Measurements from ENCODE around the gene SMC1B. TPM values are rescaled to one million over a fixed set of nuclear protein-coding genes. Genes with fewer than 3 reads are reported as not detected.
"Not testable (repeated sequence)": the region's sequence is repeated elsewhere in the genome, so short reads cannot be mapped to it uniquely, and the experiment has no call there.

The SMC1B gene
- total RNA-seq, 2 experiments from 2014 or later = 0.50 to 0.81 TPM

GRCh38 chr22:45330548-45330947, 82.9 kb downstream of the SMC1B start:
- H3K27ac Mint-ChIP-seq = no peak overlapping the region
- H3K36me3 Mint-ChIP-seq (ENCODE audit: low read depth) = peaks cover 53% of the 10 kb centered on the region
- H3K4me3 Mint-ChIP-seq = no peak overlapping the region
- peaks cover 10% of the 10 kb centered on the region for H3K4me1 Mint-ChIP-seq
- ChIA-PET CTCF (no interaction called here), POLR2A (no interaction called here)
- DNase-seq = no peak
- H3K9me3 Mint-ChIP-seq = no peaks in the 10 kb centered on the region
- H3K27me3 Mint-ChIP-seq = no peaks in the 10 kb centered on the region

- no peak for DNase-seq
- Mint-ChIP-seq H3K4me1 (peaks cover 7% of the 10 kb centered on the region), H3K36me3 (ENCODE audit: low read depth) (peaks cover 55% of the 10 kb centered on the region), H3K4me3 (no peak overlapping the region), H3K27me3 (no peaks in the 10 kb centered on the region), H3K9me3 (no peaks in the 10 kb centered on the region), H3K27ac (no peak overlapping the region)
- POLR2A ChIA-PET = no interaction called here
- CTCF ChIA-PET = no interaction called here
Observed at GRCh38 chr22:45329530-45329936, 83.9 kb downstream of the SMC1B start.

- ChIA-PET CTCF (no interaction called here), POLR2A (interaction anchor here (0.6 kb wide), 1 partner anchor 1290 kb away, joined by 3 read pairs; no protein-coding TSS in a partner anchor)
- no peaks in the 10 kb centered on the region for H3K27me3 Mint-ChIP-seq
- no peak overlapping the region for H3K4me3 Mint-ChIP-seq
- peak overlapping the region; percentile 40 for H3K27ac Mint-ChIP-seq
- peaks cover 55% of the 10 kb centered on the region for H3K36me3 Mint-ChIP-seq (ENCODE audit: low read depth)
- H3K9me3 Mint-ChIP-seq = no peaks in the 10 kb centered on the region
- peaks cover 2% of the 10 kb centered on the region for H3K4me1 Mint-ChIP-seq
- no peak for DNase-seq
Observed at GRCh38 chr22:45328822-45329529, 84.4 kb downstream of the SMC1B start.

- POLR2A ChIA-PET, H3K27ac Mint-ChIP-seq, DNase-seq, H3K9me3 Mint-ChIP-seq, H3K4me1 Mint-ChIP-seq, H3K27me3 Mint-ChIP-seq, H3K4me3 Mint-ChIP-seq, CTCF ChIA-PET: not testable (repeated sequence)
- H3K36me3 Mint-ChIP-seq (ENCODE audit: low read depth) = peaks cover 60% of the 10 kb centered on the region
Observed at GRCh38 chr22:45328261-45328660, 85.1 kb downstream of the SMC1B start.

- no peak for DNase-seq
- ChIA-PET POLR2A (interaction anchor here (1.0 kb wide), 1 partner anchor 10 kb away, joined by 3 read pairs; no protein-coding TSS in a partner anchor), CTCF (no interaction called here)
- Mint-ChIP-seq H3K27ac (no peak overlapping the region), H3K36me3 (ENCODE audit: low read depth) (peaks cover 50% of the 10 kb centered on the region), H3K9me3 (no peaks in the 10 kb centered on the region), H3K4me3 (no peak overlapping the region), H3K4me1 (peaks cover 29% of the 10 kb centered on the region), H3K27me3 (no peaks in the 10 kb centered on the region)
Observed at GRCh38 chr22:45324311-45324711, 89.1 kb downstream of the SMC1B start.

GRCh38 chr22:45323695-45324094, 89.7 kb downstream of the SMC1B start:
- peaks cover 35% of the 10 kb centered on the region for H3K4me1 Mint-ChIP-seq
- peaks cover 49% of the 10 kb centered on the region for H3K36me3 Mint-ChIP-seq (ENCODE audit: low read depth)
- H3K27me3 Mint-ChIP-seq = no peaks in the 10 kb centered on the region
- no peak for DNase-seq
- POLR2A ChIA-PET = interaction anchor here (1.0 to 1.2 kb wide), 2 partner anchors 10 to 91 kb away, joined by 3 read pairs; no protein-coding TSS in a partner anchor
- no peaks in the 10 kb centered on the region for H3K9me3 Mint-ChIP-seq
- peak overlapping the region; percentile 66 for H3K27ac Mint-ChIP-seq
- no peak overlapping the region for H3K4me3 Mint-ChIP-seq
- CTCF ChIA-PET = no interaction called here

GRCh38 chr22:45322873-45323525, 90.4 kb downstream of the SMC1B start:
- Mint-ChIP-seq H3K4me3 (no peak overlapping the region), H3K9me3 (no peaks in the 10 kb centered on the region), H3K4me1 (peaks cover 41% of the 10 kb centered on the region), H3K27me3 (no peaks in the 10 kb centered on the region), H3K36me3 (ENCODE audit: low read depth) (peaks cover 49% of the 10 kb centered on the region), H3K27ac (peak overlapping the region; percentile 66)
- DNase-seq = no peak
- CTCF ChIA-PET = no interaction called here
- POLR2A ChIA-PET = interaction anchor here (1.2 kb wide), 1 partner anchor 91 kb away, joined by 3 read pairs; no protein-coding TSS in a partner anchor

GRCh38 chr22:45321827-45322226, 91.6 kb downstream of the SMC1B start:
- H3K27me3 Mint-ChIP-seq = no peaks in the 10 kb centered on the region
- H3K27ac Mint-ChIP-seq = no peak overlapping the region
- peaks cover 52% of the 10 kb centered on the region for H3K4me1 Mint-ChIP-seq
- H3K9me3 Mint-ChIP-seq = no peaks in the 10 kb centered on the region
- no peak overlapping the region for H3K4me3 Mint-ChIP-seq
- ChIA-PET CTCF (no interaction called here), POLR2A (no interaction called here)
- DNase-seq = no peak
- H3K36me3 Mint-ChIP-seq (ENCODE audit: low read depth) = peaks cover 41% of the 10 kb centered on the region

- Mint-ChIP-seq H3K36me3 (ENCODE audit: low read depth) (peaks cover 38% of the 10 kb centered on the region), H3K27ac (peak overlapping the region; percentile 97), H3K4me1 (peaks cover 66% of the 10 kb centered on the region), H3K4me3 (peak overlapping the region; percentile 79), H3K9me3 (no peaks in the 10 kb centered on the region), H3K27me3 (no peaks in the 10 kb centered on the region)
- ChIA-PET POLR2A (interaction anchor here (3.8 kb wide), 1 partner anchor 11 kb away, joined by 42 read pairs; the partner anchor contains the start of gene FAM118A), CTCF (no interaction called here)
- no peak for DNase-seq
Observed at GRCh38 chr22:45320357-45320976, 92.9 kb downstream of the SMC1B start.

GRCh38 chr22:45319324-45319685, 94.1 kb downstream of the SMC1B start:
- POLR2A ChIA-PET = interaction anchor here (1.2 to 3.8 kb wide), 5 partner anchors 10 to 94 kb away, joined by 3 to 42 read pairs (median 6); partner anchors contain the start of genes FAM118A, RIBC2 and SMC1B
- Mint-ChIP-seq H3K27ac (peak overlapping the region; percentile 97), H3K4me1 (peaks cover 76% of the 10 kb centered on the region), H3K36me3 (ENCODE audit: low read depth) (peaks cover 29% of the 10 kb centered on the region), H3K4me3 (peak overlapping the region; percentile 79), H3K27me3 (no peaks in the 10 kb centered on the region), H3K9me3 (no peaks in the 10 kb centered on the region)
- CTCF ChIA-PET = interaction anchor here (1.0 kb wide), 1 partner anchor 48 kb away, joined by 3 read pairs; no protein-coding TSS in a partner anchor
- DNase-seq = peak; percentile 30

- ChIA-PET POLR2A (interaction anchor here (0.9 to 3.8 kb wide), 8 partner anchors 9 to 153 kb away, joined by 3 to 42 read pairs (median 4); partner anchors contain the start of genes FAM118A, RIBC2 and SMC1B), CTCF (interaction anchor here (1.0 to 1.5 kb wide), 2 partner anchors 47 to 114 kb away, joined by 3 read pairs; no protein-coding TSS in a partner anchor)
- H3K36me3 Mint-ChIP-seq (ENCODE audit: low read depth) = peaks cover 23% of the 10 kb centered on the region
- no peaks in the 10 kb centered on the region for H3K27me3 Mint-ChIP-seq
- peak overlapping the region; percentile 79 for H3K4me3 Mint-ChIP-seq
- H3K27ac Mint-ChIP-seq = peak overlapping the region; percentile 97
- H3K4me1 Mint-ChIP-seq = peaks cover 77% of the 10 kb centered on the region
- peak; percentile 58 for DNase-seq
- no peaks in the 10 kb centered on the region for H3K9me3 Mint-ChIP-seq
Observed at GRCh38 chr22:45318558-45319323, 94.7 kb downstream of the SMC1B start.

GRCh38 chr22:45318168-45318557, 95.2 kb downstream of the SMC1B start:
- H3K27ac Mint-ChIP-seq = peak overlapping the region; percentile 97
- CTCF ChIA-PET = interaction anchor here (0.9 to 1.5 kb wide), 3 partner anchors 10 to 115 kb away, joined by 3 to 4 read pairs (median 3); no protein-coding TSS in a partner anchor
- POLR2A ChIA-PET = interaction anchor here (0.9 to 3.8 kb wide), 9 partner anchors 9 to 155 kb away, joined by 3 to 42 read pairs (median 4); partner anchors contain the start of genes FAM118A, NUP50, RIBC2 and SMC1B

More at GRCh38 chr22:45318168-45318557, 95.2 kb downstream of the SMC1B start:
- DNase-seq = peak; percentile 89
- H3K4me3 Mint-ChIP-seq = peak overlapping the region; percentile 79
- H3K9me3 Mint-ChIP-seq = no peaks in the 10 kb centered on the region
- no peaks in the 10 kb centered on the region for H3K27me3 Mint-ChIP-seq
- peaks cover 18% of the 10 kb centered on the region for H3K36me3 Mint-ChIP-seq (ENCODE audit: low read depth)
- peaks cover 74% of the 10 kb centered on the region for H3K4me1 Mint-ChIP-seq
